ENCODE results near the gene DZIP1. TPM values are rescaled to one million over a fixed set of nuclear protein-coding genes. Genes with fewer than 3 reads are reported as not detected.

DZIP1 gene
- total RNA-seq, 1 experiment from 2014 or later: 31.0 TPM

DNA sequence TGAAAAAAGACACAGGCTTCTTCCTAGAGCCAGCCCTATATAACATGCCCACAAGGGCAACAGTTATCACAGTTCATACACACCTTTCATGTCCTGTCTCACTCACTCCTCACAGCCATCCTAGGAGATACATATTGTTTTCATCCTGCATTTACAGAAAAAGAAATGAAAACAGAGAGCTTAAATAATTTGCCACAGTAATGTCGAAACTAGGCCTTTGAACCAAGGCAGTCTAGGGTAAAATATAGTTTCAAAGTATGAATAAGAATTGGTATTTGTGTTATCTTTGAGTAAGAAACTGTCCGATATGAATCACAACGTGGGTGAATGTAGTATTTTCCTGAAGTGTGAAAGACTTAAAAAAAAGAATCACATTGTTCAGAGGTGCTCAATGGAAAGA, 65.2 kb downstream of the DZIP1 start:
- Mint-ChIP-seq H3K27ac (no peak overlapping the region), H3K36me3 (peaks cover 44% of the 10 kb centered on the region), H3K4me1 (no peaks in the 10 kb centered on the region), H3K9me3 (no peaks in the 10 kb centered on the region), H3K27me3 (ENCODE audit: low read depth) (no peaks in the 10 kb centered on the region), H3K4me3 (no peak overlapping the region)
- DNase-seq (ENCODE audit: low spot score) (no peak), ATAC-seq (no peak)
- TF ChIP-seq, protein P1, sequence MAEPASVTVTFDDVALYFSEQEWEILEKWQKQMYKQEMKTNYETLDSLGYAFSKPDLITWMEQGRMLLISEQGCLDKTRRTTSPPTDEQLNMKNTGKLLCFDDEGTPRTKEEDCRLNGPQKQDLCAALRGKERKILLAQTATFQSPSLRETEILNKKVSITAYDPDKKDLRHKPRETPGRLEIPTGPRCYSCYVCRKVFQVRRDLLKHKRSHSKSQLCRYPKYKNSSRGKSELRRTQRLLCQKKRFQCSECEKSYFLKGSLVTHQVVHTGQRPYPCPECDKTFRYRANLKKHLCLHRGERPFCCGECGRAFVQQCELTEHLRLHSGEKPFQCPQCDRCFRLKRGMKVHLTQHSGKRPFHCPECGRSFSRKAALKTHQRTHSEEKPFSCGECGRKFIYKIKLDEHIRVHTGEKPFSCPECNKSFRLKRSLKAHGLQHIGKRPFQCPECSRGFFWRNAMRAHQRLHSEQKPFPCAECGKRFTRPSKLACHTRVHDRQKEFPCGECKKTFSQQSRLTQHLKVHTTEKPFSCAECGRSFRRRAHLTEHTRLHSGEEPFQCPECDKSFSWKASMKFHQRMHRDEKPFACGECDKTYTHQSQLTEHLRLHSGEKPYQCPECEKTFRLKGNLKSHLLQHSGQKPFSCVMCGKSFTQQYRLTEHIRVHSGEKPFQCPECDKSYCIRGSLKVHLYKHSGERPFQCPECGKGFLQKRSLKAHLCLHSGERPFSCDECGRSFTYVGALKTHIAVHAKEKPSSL (CRISPR knock-in tag; conservative IDR thresholded peaks at IDR 0.05): no peak
- TF ChIP-seq TCF7 (CRISPR knock-in tag; IDR thresholded peaks at IDR 0.05; ENCODE audit: low read depth) (no peak), JAZF1 (CRISPR knock-in tag; IDR thresholded peaks at IDR 0.05) (no peak), CBFB (CRISPR knock-in tag; IDR thresholded peaks at IDR 0.05; ENCODE audit: low read depth) (no peak), TEAD1 (CRISPR knock-in tag; IDR thresholded peaks at IDR 0.05) (no peak), GABPB1 (CRISPR knock-in tag; IDR thresholded peaks at IDR 0.05) (no peak), ZNF671 (CRISPR knock-in tag; IDR thresholded peaks at IDR 0.05) (no peak), NFATC4 (CRISPR knock-in tag; IDR thresholded peaks at IDR 0.05) (no peak)
- TF ChIP-seq, protein P2, sequence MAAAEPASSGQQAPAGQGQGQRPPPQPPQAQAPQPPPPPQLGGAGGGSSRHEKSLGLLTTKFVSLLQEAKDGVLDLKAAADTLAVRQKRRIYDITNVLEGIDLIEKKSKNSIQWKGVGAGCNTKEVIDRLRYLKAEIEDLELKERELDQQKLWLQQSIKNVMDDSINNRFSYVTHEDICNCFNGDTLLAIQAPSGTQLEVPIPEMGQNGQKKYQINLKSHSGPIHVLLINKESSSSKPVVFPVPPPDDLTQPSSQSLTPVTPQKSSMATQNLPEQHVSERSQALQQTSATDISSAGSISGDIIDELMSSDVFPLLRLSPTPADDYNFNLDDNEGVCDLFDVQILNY (CRISPR knock-in tag; IDR thresholded peaks at IDR 0.05): no peak
- TF ChIP-seq, protein P3, sequence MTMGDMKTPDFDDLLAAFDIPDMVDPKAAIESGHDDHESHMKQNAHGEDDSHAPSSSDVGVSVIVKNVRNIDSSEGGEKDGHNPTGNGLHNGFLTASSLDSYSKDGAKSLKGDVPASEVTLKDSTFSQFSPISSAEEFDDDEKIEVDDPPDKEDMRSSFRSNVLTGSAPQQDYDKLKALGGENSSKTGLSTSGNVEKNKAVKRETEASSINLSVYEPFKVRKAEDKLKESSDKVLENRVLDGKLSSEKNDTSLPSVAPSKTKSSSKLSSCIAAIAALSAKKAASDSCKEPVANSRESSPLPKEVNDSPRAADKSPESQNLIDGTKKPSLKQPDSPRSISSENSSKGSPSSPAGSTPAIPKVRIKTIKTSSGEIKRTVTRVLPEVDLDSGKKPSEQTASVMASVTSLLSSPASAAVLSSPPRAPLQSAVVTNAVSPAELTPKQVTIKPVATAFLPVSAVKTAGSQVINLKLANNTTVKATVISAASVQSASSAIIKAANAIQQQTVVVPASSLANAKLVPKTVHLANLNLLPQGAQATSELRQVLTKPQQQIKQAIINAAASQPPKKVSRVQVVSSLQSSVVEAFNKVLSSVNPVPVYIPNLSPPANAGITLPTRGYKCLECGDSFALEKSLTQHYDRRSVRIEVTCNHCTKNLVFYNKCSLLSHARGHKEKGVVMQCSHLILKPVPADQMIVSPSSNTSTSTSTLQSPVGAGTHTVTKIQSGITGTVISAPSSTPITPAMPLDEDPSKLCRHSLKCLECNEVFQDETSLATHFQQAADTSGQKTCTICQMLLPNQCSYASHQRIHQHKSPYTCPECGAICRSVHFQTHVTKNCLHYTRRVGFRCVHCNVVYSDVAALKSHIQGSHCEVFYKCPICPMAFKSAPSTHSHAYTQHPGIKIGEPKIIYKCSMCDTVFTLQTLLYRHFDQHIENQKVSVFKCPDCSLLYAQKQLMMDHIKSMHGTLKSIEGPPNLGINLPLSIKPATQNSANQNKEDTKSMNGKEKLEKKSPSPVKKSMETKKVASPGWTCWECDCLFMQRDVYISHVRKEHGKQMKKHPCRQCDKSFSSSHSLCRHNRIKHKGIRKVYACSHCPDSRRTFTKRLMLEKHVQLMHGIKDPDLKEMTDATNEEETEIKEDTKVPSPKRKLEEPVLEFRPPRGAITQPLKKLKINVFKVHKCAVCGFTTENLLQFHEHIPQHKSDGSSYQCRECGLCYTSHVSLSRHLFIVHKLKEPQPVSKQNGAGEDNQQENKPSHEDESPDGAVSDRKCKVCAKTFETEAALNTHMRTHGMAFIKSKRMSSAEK (CRISPR knock-in tag; IDR thresholded peaks at IDR 0.05; ENCODE audit: borderline replicate concordance): no peak
- TF ChIP-seq, protein P4, sequence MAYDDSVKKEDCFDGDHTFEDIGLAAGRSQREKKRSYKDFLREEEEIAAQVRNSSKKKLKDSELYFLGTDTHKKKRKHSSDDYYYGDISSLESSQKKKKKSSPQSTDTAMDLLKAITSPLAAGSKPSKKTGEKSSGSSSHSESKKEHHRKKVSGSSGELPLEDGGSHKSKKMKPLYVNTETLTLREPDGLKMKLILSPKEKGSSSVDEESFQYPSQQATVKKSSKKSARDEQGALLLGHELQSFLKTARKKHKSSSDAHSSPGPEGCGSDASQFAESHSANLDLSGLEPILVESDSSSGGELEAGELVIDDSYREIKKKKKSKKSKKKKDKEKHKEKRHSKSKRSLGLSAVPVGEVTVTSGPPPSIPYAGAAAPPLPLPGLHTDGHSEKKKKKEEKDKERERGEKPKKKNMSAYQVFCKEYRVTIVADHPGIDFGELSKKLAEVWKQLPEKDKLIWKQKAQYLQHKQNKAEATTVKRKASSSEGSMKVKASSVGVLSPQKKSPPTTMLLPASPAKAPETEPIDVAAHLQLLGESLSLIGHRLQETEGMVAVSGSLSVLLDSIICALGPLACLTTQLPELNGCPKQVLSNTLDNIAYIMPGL (CRISPR knock-in tag; IDR thresholded peaks at IDR 0.05): no peak
- TF ChIP-seq, protein P5, sequence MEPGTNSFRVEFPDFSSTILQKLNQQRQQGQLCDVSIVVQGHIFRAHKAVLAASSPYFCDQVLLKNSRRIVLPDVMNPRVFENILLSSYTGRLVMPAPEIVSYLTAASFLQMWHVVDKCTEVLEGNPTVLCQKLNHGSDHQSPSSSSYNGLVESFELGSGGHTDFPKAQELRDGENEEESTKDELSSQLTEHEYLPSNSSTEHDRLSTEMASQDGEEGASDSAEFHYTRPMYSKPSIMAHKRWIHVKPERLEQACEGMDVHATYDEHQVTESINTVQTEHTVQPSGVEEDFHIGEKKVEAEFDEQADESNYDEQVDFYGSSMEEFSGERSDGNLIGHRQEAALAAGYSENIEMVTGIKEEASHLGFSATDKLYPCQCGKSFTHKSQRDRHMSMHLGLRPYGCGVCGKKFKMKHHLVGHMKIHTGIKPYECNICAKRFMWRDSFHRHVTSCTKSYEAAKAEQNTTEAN (CRISPR knock-in tag; IDR thresholded peaks at IDR 0.05): no peak
- ChIA-PET CTCF (no interaction called here), POLR2A (no interaction called here)

DNA sequence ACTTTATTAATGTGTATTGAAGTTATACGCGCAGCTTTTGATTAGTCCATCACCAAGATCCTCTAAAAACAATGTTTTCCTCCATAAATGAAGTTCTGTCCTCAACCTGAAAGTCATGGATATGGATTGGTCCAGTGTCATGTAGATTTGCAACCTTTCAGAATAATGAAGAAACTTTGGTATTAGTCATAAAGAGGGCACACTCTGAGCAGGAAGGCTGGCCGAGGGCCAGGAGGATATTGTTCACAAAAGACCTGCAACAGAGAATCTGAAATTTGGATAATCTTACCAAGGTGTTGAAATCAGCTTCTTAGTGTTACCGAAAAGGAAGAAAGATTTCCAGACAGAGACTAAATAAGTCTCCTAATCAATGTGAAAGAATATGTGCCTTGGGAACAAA, 71.3 kb downstream of the DZIP1 start:
- ChIA-PET CTCF (no interaction called here), POLR2A (no interaction called here)
- Mint-ChIP-seq H3K9me3 (peaks cover 5% of the 10 kb centered on the region), H3K27ac (no peak overlapping the region), H3K4me3 (no peak overlapping the region), H3K36me3 (peaks cover 19% of the 10 kb centered on the region), H3K27me3 (ENCODE audit: low read depth) (no peaks in the 10 kb centered on the region), H3K4me1 (peaks cover 5% of the 10 kb centered on the region)
- TF ChIP-seq KAT7 (CRISPR knock-in tag; IDR thresholded peaks at IDR 0.05; ENCODE audit: borderline replicate concordance) (no peak), MYBL2 (CRISPR knock-in tag; IDR thresholded peaks at IDR 0.05) (no peak), ZBTB21 (CRISPR knock-in tag; IDR thresholded peaks at IDR 0.05; ENCODE audit: borderline replicate concordance) (no peak), FOXP1 (CRISPR knock-in tag; IDR thresholded peaks at IDR 0.05; ENCODE audit: borderline replicate concordance) (no peak), RORB (CRISPR knock-in tag; IDR thresholded peaks at IDR 0.05) (no peak)
- TF ChIP-seq, protein P6, sequence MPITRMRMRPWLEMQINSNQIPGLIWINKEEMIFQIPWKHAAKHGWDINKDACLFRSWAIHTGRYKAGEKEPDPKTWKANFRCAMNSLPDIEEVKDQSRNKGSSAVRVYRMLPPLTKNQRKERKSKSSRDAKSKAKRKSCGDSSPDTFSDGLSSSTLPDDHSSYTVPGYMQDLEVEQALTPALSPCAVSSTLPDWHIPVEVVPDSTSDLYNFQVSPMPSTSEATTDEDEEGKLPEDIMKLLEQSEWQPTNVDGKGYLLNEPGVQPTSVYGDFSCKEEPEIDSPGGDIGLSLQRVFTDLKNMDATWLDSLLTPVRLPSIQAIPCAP (CRISPR knock-in tag; IDR thresholded peaks at IDR 0.05): no peak
- TF ChIP-seq, protein P7, sequence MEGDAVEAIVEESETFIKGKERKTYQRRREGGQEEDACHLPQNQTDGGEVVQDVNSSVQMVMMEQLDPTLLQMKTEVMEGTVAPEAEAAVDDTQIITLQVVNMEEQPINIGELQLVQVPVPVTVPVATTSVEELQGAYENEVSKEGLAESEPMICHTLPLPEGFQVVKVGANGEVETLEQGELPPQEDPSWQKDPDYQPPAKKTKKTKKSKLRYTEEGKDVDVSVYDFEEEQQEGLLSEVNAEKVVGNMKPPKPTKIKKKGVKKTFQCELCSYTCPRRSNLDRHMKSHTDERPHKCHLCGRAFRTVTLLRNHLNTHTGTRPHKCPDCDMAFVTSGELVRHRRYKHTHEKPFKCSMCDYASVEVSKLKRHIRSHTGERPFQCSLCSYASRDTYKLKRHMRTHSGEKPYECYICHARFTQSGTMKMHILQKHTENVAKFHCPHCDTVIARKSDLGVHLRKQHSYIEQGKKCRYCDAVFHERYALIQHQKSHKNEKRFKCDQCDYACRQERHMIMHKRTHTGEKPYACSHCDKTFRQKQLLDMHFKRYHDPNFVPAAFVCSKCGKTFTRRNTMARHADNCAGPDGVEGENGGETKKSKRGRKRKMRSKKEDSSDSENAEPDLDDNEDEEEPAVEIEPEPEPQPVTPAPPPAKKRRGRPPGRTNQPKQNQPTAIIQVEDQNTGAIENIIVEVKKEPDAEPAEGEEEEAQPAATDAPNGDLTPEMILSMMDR (IDR thresholded peaks at IDR 0.05): no peak
- TF ChIP-seq, protein P8, sequence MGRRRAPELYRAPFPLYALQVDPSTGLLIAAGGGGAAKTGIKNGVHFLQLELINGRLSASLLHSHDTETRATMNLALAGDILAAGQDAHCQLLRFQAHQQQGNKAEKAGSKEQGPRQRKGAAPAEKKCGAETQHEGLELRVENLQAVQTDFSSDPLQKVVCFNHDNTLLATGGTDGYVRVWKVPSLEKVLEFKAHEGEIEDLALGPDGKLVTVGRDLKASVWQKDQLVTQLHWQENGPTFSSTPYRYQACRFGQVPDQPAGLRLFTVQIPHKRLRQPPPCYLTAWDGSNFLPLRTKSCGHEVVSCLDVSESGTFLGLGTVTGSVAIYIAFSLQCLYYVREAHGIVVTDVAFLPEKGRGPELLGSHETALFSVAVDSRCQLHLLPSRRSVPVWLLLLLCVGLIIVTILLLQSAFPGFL (CRISPR knock-in tag; IDR thresholded peaks at IDR 0.05; ENCODE audit: borderline replicate concordance): no peak
- DNase-seq (ENCODE audit: low spot score): no peak
- ATAC-seq: no peak
